Tibial artery (tissue), 4 donors: ENCODE data around the gene THOC3.
"Not testable (repeated sequence)": the region's sequence is repeated elsewhere in the genome, so short reads cannot be mapped to it uniquely, and the experiment has no call there.

Experiments used
- DNase-seq, 2 donors: peaks; one replicate each; pipeline ENCODE4 v3.0.0-alpha.2; 2019
- H3K27ac ChIP-seq, 2 donors: fragments of 200-600 bp; sonication (generic) in 1 of 2; 1 replicate in 1 of 2; 2 replicates in 1 of 2; pipeline ENCODE4 v1.5.1; 2018 to 2019; ENCODE audit warnings: mild to moderate bottlenecking in 1 of 2
- H3K27me3 ChIP-seq, 2 donors: fragments of 200-600 bp; sonication (generic) in 1 of 2; one replicate each; pipeline versions ENCODE4 v1.5.1 to v1.6.0; 2016 to 2019
- H3K36me3 ChIP-seq, 3 donors: fragments of 200-600 bp; sonication (generic) in 2 of 3; one replicate each; pipeline ENCODE4 v1.5.1; 2016 to 2019; ENCODE audit warnings: mild to moderate bottlenecking in 2 of 3
- H3K4me1 ChIP-seq, 4 donors: fragments of 200-600 bp; sonication (generic) in 2 of 4; 1 replicate in 3 of 4; 2 replicates in 1 of 4; pipeline ENCODE4 v1.5.1; 2016 to 2019
- H3K4me3 ChIP-seq, 2 donors: fragments of 200-600 bp; sonication (generic) in 1 of 2; 1 replicate in 1 of 2; 2 replicates in 1 of 2; pipeline ENCODE4 v1.5.1; 2018 to 2019; ENCODE audit warnings: mild to moderate bottlenecking in 2 of 2
- H3K9me3 ChIP-seq, 3 donors: fragments of 200-600 bp; sonication (generic) in 1 of 3; one replicate each; pipeline ENCODE4 v1.5.1; 2016 to 2019
- intact Hi-C: fragments of 100-400 bp; cut with DNase I; formaldehyde crosslinking; loops from one replicate; pipeline ENCODE4 v1.15.0; 2023; ENCODE audit warnings: low total_unique reads

THOC3 gene

GRCh38 chr5:175960228-175960627 is 7.9 kb downstream of the THOC3 start:
- DNase-seq, H3K4me1 ChIP-seq, H3K27ac ChIP-seq, H3K4me3 ChIP-seq, H3K27me3 ChIP-seq, intact Hi-C loops, H3K9me3 ChIP-seq: not testable (repeated sequence)
- peaks cover 0 to 12% (median 0%) of the 10 kb centered on the region in 3 donors for H3K36me3 ChIP-seq

- peaks cover 0 to 12% (median 0%) of the 10 kb centered on the region in 3 donors for H3K36me3 ChIP-seq
- H3K9me3 ChIP-seq, H3K4me3 ChIP-seq, H3K4me1 ChIP-seq, H3K27me3 ChIP-seq, H3K27ac ChIP-seq, DNase-seq, intact Hi-C loops: not testable (repeated sequence)
These were observed 9.6 kb downstream of the THOC3 start for GRCh38 chr5:175958515-175958914.

GRCh38 chr5:175954107-175954506 is 14.0 kb downstream of the THOC3 start:
- H3K36me3 ChIP-seq, H3K27ac ChIP-seq, H3K4me1 ChIP-seq, DNase-seq, H3K27me3 ChIP-seq, H3K9me3 ChIP-seq, intact Hi-C loops, H3K4me3 ChIP-seq: not testable (repeated sequence)

- H3K4me1 ChIP-seq, intact Hi-C loops, H3K4me3 ChIP-seq, DNase-seq, H3K27me3 ChIP-seq, H3K36me3 ChIP-seq, H3K9me3 ChIP-seq, H3K27ac ChIP-seq: not testable (repeated sequence)
These were observed 15.3 kb downstream of the THOC3 start for GRCh38 chr5:175952810-175953209.

- H3K4me3 ChIP-seq, H3K36me3 ChIP-seq, intact Hi-C loops, H3K4me1 ChIP-seq, H3K9me3 ChIP-seq, DNase-seq, H3K27me3 ChIP-seq, H3K27ac ChIP-seq: not testable (repeated sequence)
These were observed 16.7 kb downstream of the THOC3 start for GRCh38 chr5:175951339-175951969.

- H3K27me3 ChIP-seq, H3K4me1 ChIP-seq, DNase-seq, H3K36me3 ChIP-seq, H3K4me3 ChIP-seq, H3K9me3 ChIP-seq, intact Hi-C loops, H3K27ac ChIP-seq: not testable (repeated sequence)
These were observed 19.6 kb downstream of the THOC3 start for GRCh38 chr5:175948329-175949108.

GRCh38 chr5:175943253-175943652 is 24.9 kb downstream of the THOC3 start:
- H3K36me3 ChIP-seq, DNase-seq, H3K9me3 ChIP-seq, H3K27ac ChIP-seq, H3K27me3 ChIP-seq, H3K4me3 ChIP-seq, intact Hi-C loops, H3K4me1 ChIP-seq: not testable (repeated sequence)

GRCh38 chr5:175940632-175941031 is 27.5 kb downstream of the THOC3 start:
- H3K4me1 ChIP-seq, intact Hi-C loops, DNase-seq, H3K27ac ChIP-seq, H3K4me3 ChIP-seq, H3K9me3 ChIP-seq, H3K27me3 ChIP-seq, H3K36me3 ChIP-seq: not testable (repeated sequence)

- H3K9me3 ChIP-seq, H3K4me1 ChIP-seq, H3K4me3 ChIP-seq, intact Hi-C loops, H3K27me3 ChIP-seq, H3K27ac ChIP-seq, DNase-seq, H3K36me3 ChIP-seq: not testable (repeated sequence)
These were observed 29.6 kb downstream of the THOC3 start for GRCh38 chr5:175938489-175938888.

GRCh38 chr5:175928752-175929151 is 39.4 kb downstream of the THOC3 start:
- H3K36me3 ChIP-seq, intact Hi-C loops: not testable (repeated sequence)

GRCh38 chr5:175925106-175925505 is 43.0 kb downstream of the THOC3 start:
- DNase-seq, H3K27me3 ChIP-seq, H3K27ac ChIP-seq, H3K36me3 ChIP-seq, H3K9me3 ChIP-seq, H3K4me3 ChIP-seq, intact Hi-C loops, H3K4me1 ChIP-seq: not testable (repeated sequence)

More at GRCh38 chr5:175928752-175929151, 39.4 kb downstream of the THOC3 start:
- not testable (repeated sequence) for H3K4me3 ChIP-seq, H3K27ac ChIP-seq, H3K4me1 ChIP-seq, H3K9me3 ChIP-seq, H3K27me3 ChIP-seq, DNase-seq
